Measurements from ENCODE around the gene GIGYF2.

GRCh38 chr2:232873292-232873908, 176.3 kb downstream of the GIGYF2 start:
- TF ChIP-seq, protein P1, sequence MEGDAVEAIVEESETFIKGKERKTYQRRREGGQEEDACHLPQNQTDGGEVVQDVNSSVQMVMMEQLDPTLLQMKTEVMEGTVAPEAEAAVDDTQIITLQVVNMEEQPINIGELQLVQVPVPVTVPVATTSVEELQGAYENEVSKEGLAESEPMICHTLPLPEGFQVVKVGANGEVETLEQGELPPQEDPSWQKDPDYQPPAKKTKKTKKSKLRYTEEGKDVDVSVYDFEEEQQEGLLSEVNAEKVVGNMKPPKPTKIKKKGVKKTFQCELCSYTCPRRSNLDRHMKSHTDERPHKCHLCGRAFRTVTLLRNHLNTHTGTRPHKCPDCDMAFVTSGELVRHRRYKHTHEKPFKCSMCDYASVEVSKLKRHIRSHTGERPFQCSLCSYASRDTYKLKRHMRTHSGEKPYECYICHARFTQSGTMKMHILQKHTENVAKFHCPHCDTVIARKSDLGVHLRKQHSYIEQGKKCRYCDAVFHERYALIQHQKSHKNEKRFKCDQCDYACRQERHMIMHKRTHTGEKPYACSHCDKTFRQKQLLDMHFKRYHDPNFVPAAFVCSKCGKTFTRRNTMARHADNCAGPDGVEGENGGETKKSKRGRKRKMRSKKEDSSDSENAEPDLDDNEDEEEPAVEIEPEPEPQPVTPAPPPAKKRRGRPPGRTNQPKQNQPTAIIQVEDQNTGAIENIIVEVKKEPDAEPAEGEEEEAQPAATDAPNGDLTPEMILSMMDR (IDR thresholded peaks at IDR 0.05; ENCODE audit: low read depth, low read length): no peak
- TF ChIP-seq POLR2A (IDR thresholded peaks at IDR 0.05; ENCODE audit: extremely low read depth, insufficient read length): no peak

Data from NB4 (cell line).